GM19328 (cell line): ENCODE results near the gene EIF2S1.
"Not testable (repeated sequence)": the region's sequence is repeated elsewhere in the genome, so short reads cannot be mapped to it uniquely, and the experiment has no call there.

ENCODE experiments used
- ATAC-seq: cut with Tn5 transposase; IDR thresholded peaks from one replicate; pipeline ENCODE4 v1.9.1; 2021; ENCODE audit warnings: mild to moderate bottlenecking, moderate library complexity; ENCODE audit not compliant: unreplicated experiment

EIF2S1 gene

DNA sequence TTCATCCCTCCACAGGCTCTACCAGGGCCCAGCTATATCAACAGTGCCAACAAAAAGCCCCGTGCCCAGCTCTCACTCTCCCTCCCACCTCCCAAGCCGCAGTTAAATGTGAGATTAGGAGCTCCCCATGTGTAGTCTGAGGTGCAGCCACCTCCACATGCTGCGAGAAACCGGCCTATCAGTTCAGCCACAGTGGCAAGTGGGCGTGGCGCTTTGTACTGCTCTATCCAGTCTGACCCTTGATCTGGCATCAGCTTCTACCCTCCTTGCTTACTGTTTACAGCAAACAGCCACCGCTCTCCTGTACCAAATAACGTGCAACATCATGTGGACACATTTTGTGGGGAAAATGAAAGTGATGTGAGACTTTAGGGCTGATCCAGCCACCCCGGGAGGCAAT is 50.2 kb downstream of the EIF2S1 start:
- no peak for ATAC-seq

DNA sequence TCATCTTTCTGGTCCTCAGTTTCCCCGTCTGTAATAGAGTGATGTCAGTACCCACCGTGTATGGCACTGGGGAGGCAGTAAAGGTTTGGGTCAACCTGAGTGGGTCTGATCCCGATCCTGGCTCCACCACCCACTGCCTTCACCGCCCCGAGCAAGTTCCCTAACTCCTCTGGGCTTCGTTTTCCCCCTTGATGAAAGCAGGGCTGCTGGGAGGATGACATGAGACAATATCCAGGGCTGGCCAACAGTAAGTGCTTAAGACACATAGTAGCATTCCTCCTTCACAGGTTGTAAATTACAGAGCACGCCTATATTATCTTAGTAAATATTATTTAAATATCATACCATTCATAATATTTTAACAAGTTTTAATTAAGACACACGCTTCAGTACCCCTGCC is 51.2 kb downstream of the EIF2S1 start:
- no peak for ATAC-seq

DNA sequence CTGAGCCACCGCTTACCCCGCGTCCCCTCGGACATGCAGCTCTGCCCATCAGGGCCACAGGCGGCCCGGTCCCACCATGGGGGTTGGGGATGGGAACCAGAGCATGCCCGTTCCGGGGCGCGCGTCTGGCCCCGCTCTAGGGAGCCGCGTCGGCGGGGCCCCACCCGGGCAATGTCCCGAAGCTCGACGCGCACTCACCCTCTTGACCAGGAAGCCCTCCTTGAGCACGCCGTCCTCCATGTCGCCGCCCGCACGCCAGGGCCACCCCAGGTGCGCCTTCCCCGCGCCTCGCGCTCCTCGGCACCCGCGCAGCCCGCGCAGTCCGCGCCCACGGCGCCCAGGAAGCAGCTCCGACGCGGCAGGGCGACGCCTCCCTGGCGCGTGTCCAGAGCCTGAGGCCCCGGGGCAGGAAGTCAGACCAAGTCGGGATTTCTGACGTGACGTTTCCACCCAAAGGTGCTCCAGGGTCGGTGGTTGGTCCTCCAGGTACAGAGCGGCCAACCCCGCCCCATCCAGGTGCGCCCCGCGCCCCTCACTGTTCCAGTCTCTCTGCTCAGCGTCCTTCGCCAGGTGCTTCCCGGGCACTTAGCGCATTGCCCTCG is 51.8 kb downstream of the EIF2S1 start, which contains the start of gene PLEK2:
Gene PLEK2, minus strand, starts transcription at position 346 of the 602 bp plus-strand sequence. Its CDS starts 106 bp downstream, at position 240.
- ATAC-seq = no peak

DNA sequence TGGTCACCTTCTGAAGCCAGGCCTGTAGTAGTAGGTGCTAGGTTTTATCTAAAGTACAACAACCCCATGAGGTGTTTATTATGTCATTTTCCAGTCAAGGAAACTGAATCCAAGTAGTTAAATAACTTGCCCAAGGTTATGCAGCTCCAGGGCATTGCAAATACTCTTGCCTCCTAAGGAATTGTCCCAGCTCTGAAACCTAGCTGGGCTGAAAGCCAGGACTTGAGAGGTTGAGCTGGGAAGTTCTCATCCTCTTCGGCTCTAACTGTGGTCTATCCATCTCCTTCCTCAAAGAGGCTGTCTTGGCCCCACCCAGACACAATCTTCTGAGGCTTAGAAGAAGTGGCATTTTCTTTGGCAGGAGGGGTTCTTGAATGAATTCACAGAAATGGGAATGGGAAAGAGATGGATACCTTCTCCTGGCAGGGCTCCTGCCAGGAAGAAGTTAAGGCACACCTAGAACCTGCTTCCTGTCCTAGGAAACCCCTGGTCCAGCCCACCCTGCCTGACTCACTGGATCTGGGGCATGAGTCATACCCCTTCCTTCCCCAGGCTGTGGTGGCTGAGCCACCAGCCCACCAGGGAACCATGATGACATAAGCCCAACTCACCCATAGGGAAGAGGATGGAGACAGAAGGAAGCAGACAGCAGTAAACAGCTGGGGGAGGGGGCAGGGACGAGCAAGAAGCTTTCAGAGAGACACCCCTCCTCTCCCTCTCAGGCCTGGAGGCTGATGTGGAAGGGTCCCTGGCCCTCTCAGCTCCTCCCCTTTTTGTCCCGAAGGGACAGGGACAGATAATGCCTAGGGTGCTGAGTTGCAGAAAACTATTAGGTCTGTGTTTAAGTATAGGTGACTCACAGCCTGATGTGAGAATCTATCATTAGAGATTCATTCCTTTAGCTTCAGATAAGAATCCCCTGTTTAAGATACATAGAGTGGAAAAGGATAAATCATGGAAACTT is 54.0 kb downstream of the EIF2S1 start:
- no peak for ATAC-seq

DNA sequence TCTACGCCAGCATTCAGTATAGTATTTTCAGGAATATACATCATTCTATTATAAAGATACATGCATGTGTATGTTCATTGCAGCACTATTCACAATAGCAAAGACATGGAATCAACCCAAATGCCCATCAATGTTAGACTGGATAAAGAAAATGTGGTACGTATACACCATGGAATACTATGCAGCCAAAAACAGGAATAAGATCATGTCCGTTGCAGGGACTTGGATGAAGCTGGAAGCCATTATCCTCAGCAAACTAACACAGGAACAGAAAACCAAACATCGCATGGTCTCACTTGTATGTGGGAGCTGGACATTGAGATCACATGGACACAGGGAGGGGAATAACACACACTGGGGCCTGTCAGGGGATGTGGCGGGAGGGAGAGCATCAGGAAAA is 55.5 kb downstream of the EIF2S1 start:
- not testable (repeated sequence) for ATAC-seq

DNA sequence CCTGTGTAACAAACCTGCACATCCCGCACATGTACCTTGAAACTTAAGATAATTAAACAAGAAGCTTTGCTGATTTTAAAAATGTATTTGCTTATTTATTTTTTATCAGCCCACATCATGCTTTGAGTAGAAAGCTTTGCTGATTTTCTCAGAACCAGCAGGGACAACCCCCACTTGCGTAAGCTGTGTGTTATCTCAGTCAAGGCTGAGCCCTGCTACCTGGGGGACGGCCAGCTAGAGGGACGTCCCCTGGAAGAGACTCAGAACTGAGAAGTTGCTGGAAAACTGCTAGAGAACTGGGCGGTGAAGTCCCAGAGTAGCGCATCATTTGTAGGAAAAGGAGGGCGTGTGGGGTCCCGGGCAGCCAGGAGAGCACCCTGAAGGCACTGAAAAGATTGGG is 56.0 kb downstream of the EIF2S1 start:
- ATAC-seq = no peak

DNA sequence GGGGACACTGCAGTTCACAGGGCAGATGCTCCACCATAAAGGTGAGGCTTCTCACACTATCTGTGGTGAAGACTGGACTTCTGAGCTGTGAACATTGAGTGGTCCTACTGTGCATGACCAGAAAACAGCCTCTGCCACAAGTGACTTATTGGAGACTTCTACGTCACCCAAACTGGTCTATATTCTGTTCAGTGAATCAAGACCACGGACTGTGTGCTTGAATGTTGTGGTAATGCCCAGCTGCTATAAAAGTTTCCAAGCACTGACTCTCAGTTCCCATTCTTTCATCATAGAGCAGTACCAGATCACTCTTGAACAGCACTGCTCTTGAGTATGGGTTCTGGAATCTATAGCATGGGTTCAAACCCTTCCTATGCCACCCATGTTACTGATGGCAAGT is 56.7 kb downstream of the EIF2S1 start:
- no peak for ATAC-seq

DNA sequence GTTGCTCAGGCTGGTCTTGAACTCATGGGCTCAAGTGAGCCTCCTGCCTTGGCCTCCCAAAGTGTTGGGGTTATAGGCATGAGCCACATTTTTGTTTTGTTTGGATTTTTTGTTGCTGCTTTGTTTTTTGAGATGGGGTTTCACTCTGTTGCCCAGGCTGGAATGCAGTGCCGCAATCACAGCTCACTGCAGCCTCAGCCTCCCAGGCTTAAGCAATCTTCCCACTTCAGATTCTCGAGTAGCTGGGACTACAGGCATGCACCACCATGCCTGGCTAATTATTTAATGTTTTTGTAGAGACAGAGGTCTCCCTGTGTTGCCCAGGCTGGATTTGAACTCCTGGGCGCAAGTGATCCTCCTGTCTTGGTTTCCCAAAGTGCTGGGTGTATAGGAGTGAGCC is 57.5 kb downstream of the EIF2S1 start:
- no peak for ATAC-seq

DNA sequence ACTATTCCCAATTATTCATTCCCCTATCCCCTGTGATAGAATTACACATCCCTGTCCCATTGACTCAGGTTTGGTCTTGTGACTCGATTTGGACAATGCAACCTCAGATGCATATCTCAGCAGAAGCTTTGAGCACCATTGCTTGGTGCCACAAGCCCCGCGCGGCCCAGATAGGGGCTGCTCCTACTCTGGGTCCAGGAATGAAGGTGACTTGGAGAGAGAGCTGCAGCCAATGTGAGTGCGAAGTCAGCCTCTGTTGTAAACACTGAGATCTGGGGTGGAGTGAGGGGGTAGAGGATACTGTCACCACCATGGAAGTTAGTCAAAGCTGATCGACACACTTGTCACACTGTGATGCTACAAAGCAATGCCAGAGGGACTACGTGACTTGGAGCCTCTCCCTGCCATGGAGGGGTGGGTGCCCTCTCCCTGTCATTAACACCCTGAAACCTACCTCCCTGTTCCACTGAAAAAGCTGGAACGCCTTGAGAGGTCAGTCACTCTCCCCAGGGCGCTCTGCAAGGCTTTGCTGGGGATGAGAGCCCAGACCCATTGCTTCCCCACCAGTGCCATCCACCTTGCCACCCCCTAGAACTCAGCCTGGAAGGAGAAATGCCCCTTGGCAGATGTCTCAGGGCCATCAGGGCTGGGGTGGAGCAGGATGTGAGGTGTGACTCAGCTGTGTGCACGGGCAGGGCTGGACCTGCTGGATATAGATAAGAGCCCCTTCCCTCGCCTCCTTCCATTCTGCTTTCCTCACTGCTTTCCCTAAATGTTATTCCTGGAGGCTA is 58.5 kb downstream of the EIF2S1 start:
- ATAC-seq = no peak

DNA sequence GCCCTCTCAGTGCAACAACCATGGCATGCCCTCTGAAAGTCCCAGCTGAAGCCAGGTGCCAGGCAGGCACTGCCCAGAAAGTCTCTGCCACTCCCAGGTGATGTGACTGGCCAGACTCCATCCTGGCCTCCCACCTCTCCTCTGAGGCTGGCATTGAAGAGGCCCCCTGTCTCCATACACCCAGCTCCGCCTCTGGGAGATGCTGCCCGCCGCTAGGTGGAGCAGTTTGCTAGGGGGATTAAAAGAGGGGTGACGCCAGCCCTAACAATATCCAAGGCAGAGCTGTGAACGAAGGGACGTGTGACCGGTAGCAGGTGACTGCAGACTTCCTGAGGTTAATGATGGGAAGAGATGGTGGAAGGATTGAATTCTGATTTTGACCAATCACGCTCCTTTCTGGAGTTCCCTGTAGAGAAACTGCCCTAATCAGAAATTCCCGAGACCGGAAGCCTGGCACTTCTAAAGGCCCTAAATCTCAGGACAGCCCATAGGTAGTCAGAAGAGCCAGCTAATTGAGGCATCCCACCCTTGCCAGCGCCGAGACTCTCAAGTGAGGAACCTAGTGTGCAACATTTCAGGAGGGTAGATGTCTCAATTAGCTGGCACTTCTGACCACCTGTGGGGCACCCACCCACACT is 60.1 kb downstream of the EIF2S1 start:
- ATAC-seq = no peak

DNA sequence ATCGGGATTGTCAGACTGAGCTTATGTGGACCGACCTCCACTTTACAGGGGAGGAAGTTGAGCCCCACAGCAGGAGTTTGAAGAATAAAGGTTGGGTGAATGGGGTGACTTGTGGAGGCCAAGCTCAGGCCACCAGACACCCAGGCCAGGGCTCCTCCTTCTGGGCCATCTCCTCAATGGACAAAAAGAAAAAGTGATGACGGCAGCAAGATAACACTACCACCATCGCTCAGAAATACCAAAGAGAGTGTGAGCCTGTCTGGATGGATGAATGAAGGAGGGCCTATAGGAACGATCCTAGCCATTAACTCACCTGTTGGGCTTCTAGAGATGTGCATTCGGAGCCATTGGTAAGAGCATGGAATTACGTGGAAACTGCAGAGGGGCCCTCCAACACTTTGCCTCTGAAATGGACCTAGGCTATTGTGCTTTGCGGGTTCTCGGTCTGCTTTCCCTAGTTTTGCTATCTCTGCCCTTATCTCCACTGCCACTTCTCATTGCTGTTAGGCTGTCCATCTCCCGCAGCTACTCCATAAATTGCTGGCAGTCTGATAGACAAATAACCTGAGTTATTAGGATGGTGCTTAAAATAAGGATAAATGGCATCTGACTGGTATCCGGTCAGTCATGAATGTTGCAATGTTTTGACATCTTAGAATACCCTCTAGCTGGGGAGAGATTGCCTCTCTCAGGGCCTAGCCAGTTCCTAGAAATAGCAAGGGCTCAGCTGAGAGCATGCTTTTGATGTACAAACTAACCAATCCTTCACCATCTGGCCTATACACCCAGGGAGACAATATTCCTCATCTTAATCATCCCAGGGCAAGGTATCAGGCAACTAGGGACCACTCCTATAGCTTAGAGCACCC is 61.5 kb downstream of the EIF2S1 start:
- no peak for ATAC-seq

DNA sequence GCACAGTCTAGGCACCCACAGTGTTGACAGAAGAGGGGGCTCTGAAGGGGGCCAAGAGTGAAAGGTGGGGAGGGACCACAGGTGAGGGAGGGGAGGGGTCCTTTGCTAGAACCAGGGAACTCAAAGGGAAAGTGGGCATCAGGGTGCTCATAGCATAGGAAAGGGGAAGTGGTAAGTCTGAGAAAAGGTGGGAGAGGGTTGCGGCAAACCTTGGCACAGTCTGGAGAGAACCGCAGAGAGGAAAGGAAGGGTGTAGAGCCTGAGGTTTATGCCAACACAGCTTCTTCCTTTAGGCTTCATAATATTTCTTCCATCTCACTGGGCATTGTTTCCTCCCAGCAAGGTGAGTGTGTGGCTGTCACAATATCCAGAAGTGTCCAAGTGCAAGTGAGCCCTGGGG is 63.3 kb downstream of the EIF2S1 start:
- no peak for ATAC-seq

DNA sequence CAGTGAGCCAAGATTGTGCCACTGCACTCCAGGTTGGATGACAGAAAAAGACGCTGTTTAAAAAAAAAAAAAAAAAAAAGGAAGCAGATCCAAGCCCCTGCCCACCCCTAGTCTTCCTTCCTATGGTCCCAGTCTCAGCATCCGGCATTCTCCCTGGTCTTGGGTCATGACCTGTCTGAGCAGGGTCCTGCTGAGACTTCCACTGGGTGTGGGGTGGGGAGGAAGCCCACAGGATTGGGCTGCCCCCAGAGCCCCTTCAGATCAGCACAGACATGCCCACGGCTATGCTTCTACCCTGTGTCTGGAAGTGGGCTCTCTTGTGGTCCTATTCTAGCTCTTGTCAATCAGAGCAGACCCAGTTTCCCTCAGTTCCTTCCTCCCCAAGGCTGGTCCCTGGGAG is 64.4 kb downstream of the EIF2S1 start:
- no peak for ATAC-seq

DNA sequence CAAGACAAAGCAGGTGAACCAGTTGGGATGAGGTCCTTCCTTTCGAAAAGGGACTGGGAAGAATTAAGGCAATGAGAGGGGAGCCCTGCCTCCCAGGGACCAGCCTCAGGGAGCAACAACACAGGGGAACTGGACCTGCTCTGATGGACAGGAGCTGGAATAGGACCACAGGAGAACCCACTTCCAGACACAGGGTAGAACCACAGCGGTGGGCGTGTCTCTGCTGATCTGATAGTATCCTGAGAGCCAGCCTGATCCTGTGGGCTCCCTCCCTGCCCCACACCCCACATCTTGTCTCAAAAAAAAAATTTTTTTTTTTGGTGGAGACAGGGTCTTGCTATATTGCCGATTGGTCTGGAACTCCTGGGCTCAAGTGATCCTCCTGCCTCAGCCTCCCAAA is 65.5 kb downstream of the EIF2S1 start:
- ATAC-seq = no peak

DNA sequence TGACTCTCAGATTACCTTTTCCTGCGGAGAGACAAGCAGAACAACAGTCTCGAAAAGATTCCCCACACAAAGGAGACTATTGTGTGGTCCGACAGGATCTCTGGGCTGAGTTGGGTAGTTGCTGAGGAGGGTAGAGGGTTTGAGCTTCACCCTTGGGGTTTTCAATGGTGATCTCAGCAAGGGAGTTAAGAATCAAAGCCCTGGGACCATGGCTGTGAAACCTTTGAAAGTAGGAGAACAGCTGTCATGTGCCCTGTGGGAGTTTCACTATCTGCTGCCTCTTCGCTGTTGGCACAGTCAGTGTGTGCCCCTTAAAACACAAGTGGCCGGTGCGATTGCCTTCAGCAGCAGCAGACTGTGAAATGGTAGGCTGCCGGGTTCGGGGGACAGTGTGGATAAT is 66.0 kb downstream of the EIF2S1 start:
- ATAC-seq = no peak

DNA sequence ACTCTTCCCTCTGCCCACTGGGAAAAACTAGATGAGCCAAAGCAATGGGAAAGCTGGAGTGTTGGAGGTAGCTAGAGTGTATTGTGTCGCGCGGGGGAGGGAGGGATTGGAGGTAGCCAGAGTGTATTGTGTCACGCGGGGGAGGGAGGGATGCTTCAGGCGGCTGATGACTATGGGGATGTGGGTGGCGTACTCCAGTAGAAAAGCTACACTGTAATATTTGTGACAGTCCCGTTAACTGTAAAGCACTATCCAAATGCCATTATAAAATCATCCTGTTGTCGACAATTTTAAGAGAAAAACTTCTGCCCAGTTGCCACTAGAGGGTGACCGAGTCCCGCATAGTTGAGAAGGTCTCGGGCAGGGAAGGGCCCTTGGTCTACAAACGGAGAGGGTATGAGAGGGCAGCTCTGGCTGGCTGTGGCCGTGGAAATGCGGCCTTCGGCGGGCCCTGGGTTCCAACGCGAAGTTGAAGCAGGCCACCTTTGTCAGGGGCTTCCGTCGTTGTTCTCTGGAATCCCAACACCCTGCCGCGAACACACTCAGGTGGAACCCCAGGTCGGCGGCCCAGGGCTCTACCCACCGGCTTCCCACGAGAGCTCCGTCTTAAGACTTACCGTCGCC is 67.0 kb downstream of the EIF2S1 start:
- no peak for ATAC-seq

DNA sequence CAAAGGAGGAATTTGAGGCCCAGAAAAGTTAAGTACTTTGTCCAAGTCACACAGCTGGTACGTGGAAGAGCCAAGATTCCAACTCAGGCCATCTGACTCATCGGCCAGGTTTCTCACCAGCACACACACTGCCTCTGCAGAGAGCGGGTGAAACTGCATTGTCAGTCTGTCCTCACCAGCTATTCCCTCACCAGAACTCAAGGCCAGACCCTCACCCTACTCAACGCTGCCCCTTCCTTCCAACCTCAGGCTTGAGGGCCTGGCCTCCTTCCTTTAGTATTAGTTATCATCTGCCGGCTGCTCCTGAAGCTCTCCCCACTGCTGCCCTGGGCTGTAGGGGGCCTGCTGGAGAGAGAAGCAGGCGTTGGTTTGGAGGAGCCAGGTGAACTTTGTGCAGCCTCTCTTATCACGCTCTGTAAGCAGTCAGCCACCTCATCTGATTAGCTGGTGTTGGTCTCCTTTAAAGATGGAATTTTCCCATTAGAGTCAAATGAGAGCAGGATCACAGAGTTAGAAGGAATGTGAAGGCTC is 68.4 kb downstream of the EIF2S1 start:
- ATAC-seq = no peak

DNA sequence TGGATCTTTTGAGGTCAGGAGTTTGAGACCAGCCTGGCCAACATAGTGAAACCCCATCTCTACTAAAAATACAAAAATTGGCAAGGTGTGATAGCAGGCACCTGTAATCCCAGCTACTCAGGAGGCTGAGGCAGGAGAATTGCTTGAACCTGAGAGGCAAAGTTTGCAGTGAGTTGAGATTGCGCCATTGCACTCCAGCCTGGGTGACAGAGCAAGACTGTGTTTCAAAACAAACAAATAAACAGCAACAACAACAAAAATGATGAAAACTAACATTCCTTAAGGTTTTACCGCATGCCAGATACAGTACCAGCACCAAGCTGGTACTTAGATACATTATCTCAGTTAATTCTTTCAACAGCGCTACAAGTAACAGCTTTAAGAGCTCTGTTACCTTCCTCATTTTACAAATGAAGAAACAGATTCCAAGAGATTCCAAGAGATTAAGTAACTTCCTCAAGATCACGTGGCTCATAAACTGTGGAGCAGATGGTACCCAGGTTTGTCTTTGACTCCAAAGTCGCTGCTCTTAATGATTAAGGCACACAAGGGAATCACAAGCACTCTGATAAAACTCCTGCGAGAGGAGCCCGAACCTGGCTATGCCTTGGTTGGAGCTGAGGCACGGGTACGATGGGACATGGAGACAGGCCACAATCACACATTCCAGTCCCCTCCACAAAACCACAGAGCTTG is 69.5 kb downstream of the EIF2S1 start:
- ATAC-seq = no peak
